ENCODE data around the gene KISS1.

DNA sequence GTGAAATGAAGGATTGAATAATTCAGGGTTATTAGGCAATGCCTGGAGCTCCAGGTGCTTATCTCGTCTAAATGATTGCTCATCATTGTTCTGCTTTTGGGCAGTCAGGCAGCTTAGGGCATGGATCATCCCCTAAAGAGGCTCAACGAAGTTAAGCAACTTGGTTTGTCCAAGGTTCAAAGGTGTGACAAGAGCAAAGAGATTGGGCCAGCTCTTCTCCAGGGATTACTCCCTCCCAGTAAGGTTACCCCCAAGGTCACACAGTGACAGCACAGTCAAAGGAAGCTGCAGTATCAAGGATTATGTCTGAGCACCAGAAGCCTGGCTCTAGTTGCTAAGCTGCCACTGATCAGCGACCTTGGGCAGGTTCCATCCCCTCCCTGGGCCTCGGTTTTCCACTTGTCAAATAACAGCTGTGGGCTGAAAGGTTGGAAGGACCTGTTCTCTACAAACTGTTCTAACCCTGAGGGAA lies 51.2 kb downstream of the KISS1 start:
- TF ChIP-seq, protein P1, sequence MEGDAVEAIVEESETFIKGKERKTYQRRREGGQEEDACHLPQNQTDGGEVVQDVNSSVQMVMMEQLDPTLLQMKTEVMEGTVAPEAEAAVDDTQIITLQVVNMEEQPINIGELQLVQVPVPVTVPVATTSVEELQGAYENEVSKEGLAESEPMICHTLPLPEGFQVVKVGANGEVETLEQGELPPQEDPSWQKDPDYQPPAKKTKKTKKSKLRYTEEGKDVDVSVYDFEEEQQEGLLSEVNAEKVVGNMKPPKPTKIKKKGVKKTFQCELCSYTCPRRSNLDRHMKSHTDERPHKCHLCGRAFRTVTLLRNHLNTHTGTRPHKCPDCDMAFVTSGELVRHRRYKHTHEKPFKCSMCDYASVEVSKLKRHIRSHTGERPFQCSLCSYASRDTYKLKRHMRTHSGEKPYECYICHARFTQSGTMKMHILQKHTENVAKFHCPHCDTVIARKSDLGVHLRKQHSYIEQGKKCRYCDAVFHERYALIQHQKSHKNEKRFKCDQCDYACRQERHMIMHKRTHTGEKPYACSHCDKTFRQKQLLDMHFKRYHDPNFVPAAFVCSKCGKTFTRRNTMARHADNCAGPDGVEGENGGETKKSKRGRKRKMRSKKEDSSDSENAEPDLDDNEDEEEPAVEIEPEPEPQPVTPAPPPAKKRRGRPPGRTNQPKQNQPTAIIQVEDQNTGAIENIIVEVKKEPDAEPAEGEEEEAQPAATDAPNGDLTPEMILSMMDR (IDR thresholded peaks at IDR 0.05), result no peak
- TF ChIP-seq POLR2AphosphoS5 (IDR thresholded peaks at IDR 0.05; ENCODE audit: insufficient read depth in 1 of 2, low read depth in 1 of 2) (no peak), POLR2A (IDR thresholded peaks at IDR 0.05) (no peak)

All from vagina (tissue), 2 donors.